NOMO-1 treated with dmso at 0.1 percent for 144 hours (cell line): ENCODE data around the gene ARL6IP1.
"Not testable (repeated sequence)": the region's sequence is repeated elsewhere in the genome, so short reads cannot be mapped to it uniquely, and the experiment has no call there.

ENCODE experiments used
- DNase-seq: peaks from one replicate; lab custom pipeline; 2025; ENCODE audit not compliant: unreplicated experiment; lab: John Stamatoyannopoulos, UW

The ARL6IP1 gene

GRCh38 chr16:18762713-18763112 is 38.6 kb downstream of the ARL6IP1 start:
- DNase-seq, result not testable (repeated sequence)

- not testable (repeated sequence) for DNase-seq
These were observed 41.5 kb downstream of the ARL6IP1 start for GRCh38 chr16:18759598-18760520.

GRCh38 chr16:18757960-18758660 is 43.2 kb downstream of the ARL6IP1 start:
- not testable (repeated sequence) for DNase-seq

- DNase-seq, result not testable (repeated sequence)
These were observed 44.7 kb downstream of the ARL6IP1 start for GRCh38 chr16:18756639-18757038.

- not testable (repeated sequence) for DNase-seq
These were observed 58.5 kb downstream of the ARL6IP1 start for GRCh38 chr16:18742870-18743269.
